HepG2 (cell line): ENCODE data around the gene TENT5D. TPM values are rescaled to one million over a fixed set of nuclear protein-coding genes. Genes with fewer than 3 reads are reported as not detected.

ENCODE experiments used
- ATAC-seq: fragments of 200-7000 bp; cut with Tn5 transposase; 3 replicates; pipeline ENCODE4 v1.9.1; 2020; ENCODE audit warnings: mild to moderate bottlenecking, moderate library complexity
- BruUV-seq: library from RNA; stranded (reverse); fragments of 400-500 nt; replicated peaks from 2 replicates; lab custom pipeline; 2021; lab: Mats Ljungman, UMichigan
- CTCF ChIA-PET: fragments of 300-600 bp; formaldehyde crosslinking; extraction: SDS; loops from one replicate; lab custom pipeline; 2021; ENCODE audit warnings: low total read pairs, inconsistent platforms, low intra/inter-chr PET ratio; lab: Yijun Ruan, JAX
- POLR2A ChIA-PET: fragments of 350-600 bp; sonication (Branson Sonifier 250); formaldehyde crosslinking; loops from one replicate; lab custom pipeline; 2020; ENCODE audit warnings: antibody characterized with exemption, inconsistent platforms; lab: Yijun Ruan, JAX
- DNase-seq: peaks from one replicate; pipeline ENCODE4 v3.0.0-alpha.2; 2015; ENCODE audit warnings: low spot score
- FAIRE-seq: peaks from 3 replicates; lab custom pipeline; 2011; peaks lifted over from hg19 to GRCh38; lab: Jason Lieb, UNC
- H2AFZ ChIP-seq: one replicate; pipeline ENCODE4 v1.6.1; 2011; ENCODE audit warnings: low read length, inconsistent platforms
- H3K27ac ChIP-seq: fragments of 300-600 bp; 3 replicates; pipeline ENCODE4 v1.8.0; 2011; ENCODE audit warnings: mixed run types, mild to moderate bottlenecking, mixed read lengths, low read length, inconsistent platforms; ENCODE audit not compliant: insufficient read depth; ENCODE audit errors: extremely low read length
- H3K27me3 ChIP-seq, 2 experiments: fragments of 200-600 bp in 1 of 2; 2 replicates in 1 of 2; 3 replicates in 1 of 2; pipeline versions ENCODE4 v1.6.0 to v1.8.0; 2011; ENCODE audit warnings: low read length in 2 of 2, mild to moderate bottlenecking in 2 of 2, moderate library complexity in 2 of 2, inconsistent platforms in 1 of 2; ENCODE audit not compliant: insufficient read depth in 2 of 2, control insufficient read depth in 1 of 2
- H3K36me3 ChIP-seq, 2 experiments: fragments of 200-600 bp in 1 of 2; replicated peaks in 1 of 2; 2 replicates in 1 of 2; 3 replicates in 1 of 2; pipeline versions ENCODE4 v1.5.1 to v1.8.0; 2011; ENCODE audit warnings: low read length in 2 of 2, inconsistent platforms in 1 of 2; ENCODE audit not compliant: insufficient read depth in 2 of 2, control insufficient read depth in 1 of 2
- H3K4me1 ChIP-seq: 2 replicates; pipeline ENCODE4 v1.5.1; 2012; ENCODE audit warnings: low read length, inconsistent platforms; ENCODE audit not compliant: insufficient read depth
- H3K4me2 ChIP-seq: 2 replicates; pipeline ENCODE4 v1.6.0; 2011; ENCODE audit warnings: low read depth, low read length, inconsistent platforms
- H3K4me3 ChIP-seq, 3 experiments: fragments of 200-600 bp in 1 of 3; sonication (generic), shearing (Covaris generic) in 1 of 3; replicated peaks in 1 of 3; 2 replicates each; pipeline ENCODE4 v1.5.1; 2011 to 2016; ENCODE audit warnings: low read length in 3 of 3, inconsistent platforms in 2 of 3, low read depth in 2 of 3, mild to moderate bottlenecking in 2 of 3, control low read depth in 1 of 3, mixed read lengths in 1 of 3; ENCODE audit not compliant: insufficient read depth in 1 of 3
- H3K79me2 ChIP-seq: one replicate; pipeline ENCODE4 v1.6.1; 2011; ENCODE audit warnings: low read length, inconsistent platforms; ENCODE audit not compliant: insufficient read depth
- H3K9ac ChIP-seq: 2 replicates; pipeline ENCODE4 v1.6.0; 2011; ENCODE audit warnings: mild to moderate bottlenecking, low read depth, low read length, inconsistent platforms; ENCODE audit not compliant: insufficient read depth
- H3K9me3 ChIP-seq: 2 replicates; pipeline ENCODE4 v1.5.1; 2012; ENCODE audit warnings: mild to moderate bottlenecking, low read length
- H4K20me1 ChIP-seq: 2 replicates; pipeline ENCODE4 v1.6.0; 2011; ENCODE audit warnings: inconsistent platforms, mild to moderate bottlenecking, low read length, moderate library complexity; ENCODE audit not compliant: insufficient read depth
- ADNP ChIP-seq: sonication (generic); formaldehyde crosslinking; IDR thresholded peaks from 2 replicates; pipeline ENCODE4 v1.4.0; 2020; ENCODE audit warnings: missing genetic modification reagents
- ATF7-NPFF ChIP-seq: sonication (generic); formaldehyde crosslinking; IDR thresholded peaks from 2 replicates; pipeline ENCODE4 v1.8.1; 2023; ENCODE audit warnings: mild to moderate bottlenecking, low read depth, missing genetic modification reagents, moderate library complexity
- FOSL1 ChIP-seq: sonication (generic); formaldehyde crosslinking; IDR thresholded peaks from 2 replicates; pipeline ENCODE4 v1.9.0; 2021; ENCODE audit warnings: missing genetic modification reagents, borderline replicate concordance
- FOXK1 ChIP-seq: sonication (generic); formaldehyde crosslinking; IDR thresholded peaks from 2 replicates; pipeline ENCODE4 v1.4.0; 2020; ENCODE audit warnings: low read depth, missing genetic modification reagents, borderline replicate concordance
- HDAC6 ChIP-seq: fragments of 200-600 bp; sonication (generic); IDR thresholded peaks from 2 replicates; pipeline ENCODE4 v1.7.0; 2017; ENCODE audit warnings: mild to moderate bottlenecking, antibody characterized with exemption, low read length, low read depth
- IKZF4 ChIP-seq: sonication (generic); formaldehyde crosslinking; IDR thresholded peaks from 2 replicates; pipeline ENCODE4 v1.5.1; 2020; ENCODE audit warnings: borderline replicate concordance, mild to moderate bottlenecking, low read depth, missing genetic modification reagents; ENCODE audit errors: not compliant biosample characterization
- MBNL3 ChIP-seq: fragments of 250-450 bp; sonication (Bioruptor Pico); conservative IDR thresholded peaks from 2 replicates; pipeline ENCODE4 v1.8.0; 2022; ENCODE audit warnings: mild to moderate bottlenecking, inconsistent platforms
- RARG ChIP-seq: sonication (generic); formaldehyde crosslinking; IDR thresholded peaks from 2 replicates; pipeline ENCODE4 v1.4.0; 2020; ENCODE audit warnings: low read depth, mild to moderate bottlenecking, missing genetic modification reagents
- ZBTB1 ChIP-seq: sonication (generic); formaldehyde crosslinking; IDR thresholded peaks from 2 replicates; pipeline ENCODE4 v1.4.0; 2020; ENCODE audit warnings: missing genetic modification reagents, borderline replicate concordance
- ZKSCAN1 ChIP-seq: fragments of 150-350 bp; IDR thresholded peaks from 2 replicates; pipeline ENCODE4 v1.6.1; 2014; ENCODE audit warnings: low read length
- ZNF431 ChIP-seq: sonication (generic); formaldehyde crosslinking; IDR thresholded peaks from 2 replicates; pipeline ENCODE4 v1.9.0; 2022; ENCODE audit warnings: missing genetic modification reagents, low read depth, mild to moderate bottlenecking, borderline replicate concordance
- ZNF780A ChIP-seq: sonication (generic); formaldehyde crosslinking; IDR thresholded peaks from 2 replicates; pipeline ENCODE4 v1.8.0; 2022; ENCODE audit warnings: mild to moderate bottlenecking, missing genetic modification reagents, moderate library complexity
- ZNF790 ChIP-seq: sonication (generic); formaldehyde crosslinking; IDR thresholded peaks from 2 replicates; pipeline ENCODE4 v1.8.0; 2022; ENCODE audit warnings: missing genetic modification reagents, mild to moderate bottlenecking, borderline replicate concordance
- ZNF878 ChIP-seq: sonication (generic); formaldehyde crosslinking; IDR thresholded peaks from 2 replicates; pipeline ENCODE4 v1.8.1; 2023; ENCODE audit warnings: mild to moderate bottlenecking, missing genetic modification reagents, moderate library complexity
- in situ Hi-C: cut with HindIII; loops from 2 replicates; pipeline ENCODE4 v1.10.0; 2017; ENCODE audit warnings: low pct_unique_long_range_greater_than_20kb; ENCODE audit not compliant: extremely low pct_ligation_motif_present
- intact Hi-C: fragments of 100-400 bp; cut with micrococcal nuclease; formaldehyde crosslinking; loops from one replicate; pipeline ENCODE4 v1.10.0; 2022; ENCODE audit not compliant: unreplicated experiment
- polyA plus RNA-seq, 8 experiments: library from polyadenylated mRNA; depleted of rRNA in 3 of 8; stranded (reverse) in 7 of 8; unstranded in 1 of 8; fragments of >200 nt; fragmentation: Illumina TruSeq in 4 of 8; extraction: Trizol in 4 of 8; gene quantifications; 2 replicates each; pipeline versions ENCODE4 v1.2.1 to v1.2.3, GENCODE V29; 2011 to 2016; ENCODE audit warnings: low read depth in 4 of 8, missing spikeins in 1 of 8, mixed read lengths in 1 of 8; ENCODE audit not compliant: insufficient read depth in 1 of 8
- total RNA-seq, 5 experiments: library from RNA; depleted of rRNA; stranded (reverse); fragments of >200 nt; fragmentation: Illumina TruSeq; extraction: Trizol; gene quantifications; 2 replicates each; pipeline ENCODE4 v1.2.3, GENCODE V29; 2016; ENCODE audit warnings: low read depth in 1 of 5

Gene TENT5D
- total and polyA plus RNA-seq, 2 of the 13 experiments (the other 11 are each of a cell fraction or from before 2014, with no cell fraction given) = not detected

DNA sequence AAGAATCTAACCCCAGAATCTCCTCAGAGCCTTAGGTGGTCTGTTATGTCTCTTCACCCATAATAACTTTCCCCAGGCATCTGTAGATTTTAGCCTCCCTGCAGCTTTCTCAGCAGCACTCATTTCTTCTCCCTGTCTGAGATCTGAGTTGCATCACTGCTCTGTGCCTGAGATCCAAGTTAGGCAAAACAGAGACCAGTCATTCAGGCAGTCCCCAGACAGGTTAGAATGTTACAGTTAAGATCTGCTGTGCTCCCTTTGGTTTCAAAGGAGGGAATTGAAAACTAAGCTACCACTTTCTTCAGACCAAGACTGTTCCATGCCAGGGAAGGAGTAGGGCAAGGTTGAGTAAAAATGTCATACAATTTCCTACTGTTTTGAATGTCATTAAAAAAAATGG, 65.3 kb downstream of the TENT5D start:
- H3K4me2 ChIP-seq = no peak overlapping the region
- no peak for DNase-seq
- H4K20me1 ChIP-seq = no peaks in the 10 kb centered on the region
- POLR2A ChIA-PET = no interaction called here
- H3K9ac ChIP-seq = no peak overlapping the region
- H3K79me2 ChIP-seq = no peaks in the 10 kb centered on the region
- FAIRE-seq = no peak
- H3K36me3 ChIP-seq = no peaks in the 10 kb centered on the region
- no peak for ATAC-seq
- in situ Hi-C loops (no loop called here), intact Hi-C loops (no loop called here)
- peaks cover 10% of the 10 kb centered on the region; the same call in 1 of the 2 replicates for H3K9me3 ChIP-seq
- H2AFZ ChIP-seq = no peak overlapping the region
- no peak overlapping the region for H3K4me3 ChIP-seq
- H3K27me3 ChIP-seq = no peaks in the 10 kb centered on the region
- CTCF ChIA-PET = no interaction called here
- BruUV-seq = no TSS peak
- no peaks in the 10 kb centered on the region for H3K4me1 ChIP-seq
- no peak for TF ChIP-seq ZBTB1 (CRISPR knock-in tag)
- no peak for TF ChIP-seq FOXK1 (CRISPR knock-in tag)
- no peak for TF ChIP-seq ATF7-NPFF (CRISPR knock-in tag)
- TF ChIP-seq RARG (CRISPR knock-in tag) = no peak
- TF ChIP-seq ZNF431 = no peak
- TF ChIP-seq MBNL3 = no peak
- TF ChIP-seq ZKSCAN1 = no peak
- no peak for TF ChIP-seq FOSL1 (CRISPR knock-in tag)
- no peak for TF ChIP-seq IKZF4 (CRISPR knock-in tag)
- TF ChIP-seq HDAC6 = no peak
- TF ChIP-seq ADNP (CRISPR knock-in tag) = no peak
- no peak for TF ChIP-seq ZNF780A (CRISPR knock-in tag)
- no peak for TF ChIP-seq ZNF790 (CRISPR knock-in tag)
- no peak for TF ChIP-seq ZNF878
- H3K27ac ChIP-seq = no peak overlapping the region
